ENCODE measurements around the gene PXMP4.

PXMP4 gene

GRCh38 chr20:33681728-33682353 is 38.3 kb downstream of the PXMP4 start:
- DNase-seq (ENCODE audit: low read depth): no peak

GRCh38 chr20:33681288-33681687 is 38.8 kb downstream of the PXMP4 start:
- DNase-seq (ENCODE audit: low read depth): no peak

- no peak for DNase-seq (ENCODE audit: low read depth)
Observed at GRCh38 chr20:33680686-33681085, 39.4 kb downstream of the PXMP4 start.

DNA sequence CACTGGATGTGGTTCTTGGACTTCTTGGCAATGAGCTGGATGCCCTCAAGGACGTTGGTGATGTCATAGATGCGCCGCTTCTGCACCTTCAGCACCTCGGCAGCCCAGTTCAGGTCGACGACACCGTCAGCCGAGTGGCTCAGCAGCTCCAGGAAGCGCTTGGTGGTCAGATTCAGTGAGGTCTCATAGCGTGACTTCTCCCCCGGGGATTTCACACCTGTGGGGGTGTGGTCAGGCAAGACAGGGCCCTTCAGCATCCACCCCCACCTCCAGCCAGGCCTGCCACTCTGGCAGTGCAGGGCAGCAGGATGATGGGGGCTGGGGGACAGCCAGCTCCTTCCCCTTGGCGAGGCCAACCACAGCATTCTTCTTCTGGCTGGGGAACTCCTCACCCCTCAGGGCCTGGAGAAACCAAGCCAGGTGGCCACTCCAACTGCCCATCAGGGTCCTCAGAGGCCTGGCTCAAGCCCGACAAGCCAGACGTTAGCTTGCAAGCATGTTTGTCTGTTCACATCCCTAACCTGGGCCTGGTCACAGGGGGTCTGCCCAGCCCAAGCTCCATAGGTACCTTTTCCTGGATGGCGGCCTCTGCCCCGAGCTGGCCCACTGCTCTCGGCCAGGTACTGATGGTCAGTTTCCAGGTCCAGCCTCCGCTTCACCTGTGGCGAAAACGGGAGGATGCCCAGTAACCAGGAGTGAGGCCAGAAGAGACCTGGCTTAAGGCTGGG is 40.2 kb downstream of the PXMP4 start:
- no peak for DNase-seq (ENCODE audit: low read depth)

DNA sequence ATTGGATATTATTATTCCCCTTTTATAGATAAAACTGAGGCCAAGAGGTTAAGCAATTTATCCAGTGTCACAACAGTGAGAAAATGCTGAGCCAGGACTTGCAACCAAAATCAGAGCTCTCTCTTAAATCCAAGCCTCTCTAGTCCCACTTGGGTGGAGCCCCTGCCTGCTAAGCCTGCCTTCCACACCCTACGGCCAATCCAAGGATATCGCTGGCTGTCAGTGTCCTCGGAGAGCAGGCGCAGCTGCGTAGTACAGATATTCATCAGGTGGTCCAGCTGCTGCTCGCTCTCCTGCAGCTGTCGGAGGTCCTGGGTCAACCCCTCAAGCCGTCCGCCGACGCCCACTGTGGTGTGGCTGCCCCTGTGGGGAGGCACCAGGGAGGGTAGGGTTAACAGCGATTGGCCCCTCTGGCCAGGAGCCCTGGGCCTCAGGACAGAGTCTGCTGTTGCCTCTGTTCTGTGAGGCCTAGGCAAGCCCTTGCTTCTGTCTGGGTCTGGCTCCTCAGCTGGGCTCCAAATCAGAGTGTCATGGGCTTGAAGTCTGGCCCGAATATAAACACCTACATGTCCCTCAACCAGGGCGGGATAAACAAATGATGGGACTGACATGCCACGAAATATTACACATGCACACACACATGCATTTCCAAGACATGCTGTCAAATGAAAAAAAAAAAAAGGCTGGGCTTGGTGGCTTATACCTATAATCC is 42.0 kb downstream of the PXMP4 start:
- no peak for DNase-seq (ENCODE audit: low read depth)

- DNase-seq (ENCODE audit: low read depth): no peak
Observed at GRCh38 chr20:33676652-33677645, 43.2 kb downstream of the PXMP4 start.

DNA sequence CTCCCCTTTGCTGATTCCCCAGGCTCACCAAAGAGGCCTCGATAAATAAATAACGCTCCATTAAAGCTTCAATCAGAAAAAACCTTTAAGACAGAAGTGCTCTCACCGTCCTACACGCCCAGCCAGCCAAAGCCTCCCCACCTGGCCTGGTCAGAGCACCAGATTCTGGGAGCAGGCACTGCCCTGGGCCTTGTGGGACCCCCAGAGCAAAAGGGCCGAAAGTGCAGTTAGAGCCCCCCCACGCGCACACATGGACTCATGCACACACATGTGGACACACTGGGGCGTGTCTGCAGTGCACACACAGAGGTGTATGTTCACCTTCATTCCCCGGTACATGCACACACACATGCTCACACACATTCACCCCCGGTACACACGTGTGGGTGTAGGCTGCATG is 44.0 kb downstream of the PXMP4 start:
- no peak for DNase-seq (ENCODE audit: low read depth)

GRCh38 chr20:33675136-33675959 is 44.8 kb downstream of the PXMP4 start:
- DNase-seq (ENCODE audit: low read depth): no peak

GRCh38 chr20:33674294-33675135 is 45.6 kb downstream of the PXMP4 start, which contains the start of gene NECAB3:
NECAB3 (minus strand) TSS chr20:33674428; CDS start chr20:33674352, 76 bp downstream.
- DNase-seq (ENCODE audit: low read depth): no peak

DNA sequence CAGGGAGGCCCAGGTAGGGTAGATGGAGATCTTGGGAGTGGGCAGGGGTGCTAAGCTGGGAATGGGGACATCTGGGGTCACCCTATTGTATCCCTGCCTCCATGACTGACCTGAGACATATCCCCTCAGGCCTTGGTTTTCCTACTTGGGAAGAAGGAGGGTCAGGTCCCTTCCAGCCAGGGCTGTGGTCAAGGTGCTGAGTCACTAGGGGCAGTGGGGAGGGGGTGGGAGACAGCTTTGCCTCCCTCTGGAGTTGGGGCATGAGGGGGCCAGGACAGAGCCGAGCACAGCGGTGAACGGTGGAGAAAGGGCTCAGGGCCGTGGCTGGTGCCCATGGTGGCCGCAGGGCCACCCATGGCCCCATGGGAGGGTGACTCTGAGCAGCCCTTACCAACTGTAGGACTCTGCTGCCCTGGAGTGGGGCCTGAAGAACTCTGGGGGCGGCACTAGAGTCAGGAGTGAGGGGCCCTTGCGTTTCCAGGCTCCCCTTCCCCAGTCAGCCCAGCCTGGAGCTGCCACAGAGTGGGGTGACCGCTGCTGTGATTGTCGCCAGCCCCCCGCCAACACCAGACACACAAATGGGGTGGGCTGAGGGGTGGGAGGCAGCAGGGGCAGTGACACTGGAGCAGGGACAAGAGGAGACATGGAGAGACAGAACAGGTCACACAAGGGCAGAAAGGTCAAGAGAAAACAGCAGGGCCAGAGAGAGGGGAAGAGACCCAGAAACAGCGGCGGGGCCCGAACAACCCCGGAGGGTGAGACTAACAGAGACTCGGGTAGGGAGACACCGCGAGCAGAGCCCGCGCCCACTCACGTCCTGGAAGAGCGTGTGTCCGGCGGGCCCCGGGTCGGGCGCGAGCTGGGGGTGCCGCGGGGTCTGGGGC is 46.5 kb downstream of the PXMP4 start:
- no peak for DNase-seq (ENCODE audit: low read depth)

GRCh38 chr20:33673114-33673409 is 47.0 kb downstream of the PXMP4 start:
- DNase-seq (ENCODE audit: low read depth): no peak

GRCh38 chr20:33672426-33673113 is 47.5 kb downstream of the PXMP4 start:
- DNase-seq (ENCODE audit: low read depth): no peak

- no peak for DNase-seq (ENCODE audit: low read depth)
Observed at GRCh38 chr20:33671573-33672288, 48.4 kb downstream of the PXMP4 start.

DNA sequence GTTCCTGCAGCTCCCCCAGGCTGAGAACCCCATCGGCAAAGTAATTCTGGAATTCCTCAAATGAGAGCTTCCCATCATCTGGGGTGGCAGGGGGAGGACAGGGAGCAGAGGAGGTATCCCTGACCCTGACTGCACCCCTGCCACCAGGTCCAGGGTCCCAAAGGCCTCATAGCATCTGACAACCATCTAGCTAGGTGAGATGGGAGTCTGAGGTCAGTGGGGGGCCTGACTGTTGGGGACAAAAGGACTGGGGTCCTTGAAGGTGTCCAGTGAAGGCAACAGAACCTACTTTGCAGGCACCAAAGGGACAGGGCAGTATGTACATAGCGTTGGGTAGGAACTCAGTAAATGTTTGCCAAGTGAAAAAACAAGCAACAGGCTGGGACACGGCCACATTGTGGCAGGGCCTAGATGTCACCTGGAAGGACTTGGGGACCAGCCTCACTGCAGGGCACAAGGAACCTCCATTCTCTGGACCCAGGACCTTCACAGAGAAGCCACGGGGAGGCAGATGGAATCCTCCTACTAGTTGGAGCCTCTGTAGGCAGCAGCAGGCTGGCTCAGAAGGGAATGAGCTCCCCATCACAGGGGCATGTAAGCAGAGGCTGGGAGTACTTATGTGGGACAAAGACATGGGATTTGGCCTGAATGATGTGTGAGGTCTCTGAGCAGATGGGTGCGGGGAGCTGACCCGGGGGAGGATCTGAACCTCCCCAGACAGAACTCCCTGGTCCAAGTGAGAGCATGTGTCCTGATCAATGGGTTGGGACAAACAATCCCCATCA is 49.2 kb downstream of the PXMP4 start:
- no peak for DNase-seq (ENCODE audit: low read depth)

- DNase-seq (ENCODE audit: low read depth): no peak
Observed at GRCh38 chr20:33669873-33670640, 50.1 kb downstream of the PXMP4 start.

DNA sequence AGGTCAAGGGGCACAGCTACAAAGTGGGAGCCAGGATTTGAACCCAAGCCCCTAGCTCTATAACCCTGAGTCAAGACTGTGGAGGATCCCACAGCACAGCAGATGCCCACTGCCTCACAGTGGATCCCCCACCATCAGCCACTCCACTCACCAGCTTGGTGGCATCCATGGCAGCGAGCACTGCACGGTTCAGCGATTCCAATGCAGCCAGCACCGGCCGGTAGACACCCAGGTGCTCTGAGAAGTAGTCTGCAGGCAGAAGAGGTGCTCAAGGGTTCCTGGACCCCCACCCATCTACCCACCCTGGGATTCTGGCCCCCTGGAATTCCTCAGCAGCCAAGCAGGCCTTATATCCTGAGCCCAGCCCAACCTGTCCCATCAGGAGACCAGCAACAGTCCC is 50.9 kb downstream of the PXMP4 start:
- DNase-seq (ENCODE audit: low read depth): no peak

All from stimulated activated CD8-positive, alpha-beta memory T cell treated with anti-CD3 and anti-CD28 coated beads, Interleukin-12 subunit alpha, Interleukin-12 subunit beta, amount 100 ng/mL, for 1 hour (primary cell).